OCI-M2 (cell line): ENCODE results near the gene CHCHD4.

Experiments used
- DNase-seq: peaks from one replicate; lab custom pipeline; 2025; ENCODE audit not compliant: unreplicated experiment; lab: John Stamatoyannopoulos, UW

CHCHD4 gene

DNA sequence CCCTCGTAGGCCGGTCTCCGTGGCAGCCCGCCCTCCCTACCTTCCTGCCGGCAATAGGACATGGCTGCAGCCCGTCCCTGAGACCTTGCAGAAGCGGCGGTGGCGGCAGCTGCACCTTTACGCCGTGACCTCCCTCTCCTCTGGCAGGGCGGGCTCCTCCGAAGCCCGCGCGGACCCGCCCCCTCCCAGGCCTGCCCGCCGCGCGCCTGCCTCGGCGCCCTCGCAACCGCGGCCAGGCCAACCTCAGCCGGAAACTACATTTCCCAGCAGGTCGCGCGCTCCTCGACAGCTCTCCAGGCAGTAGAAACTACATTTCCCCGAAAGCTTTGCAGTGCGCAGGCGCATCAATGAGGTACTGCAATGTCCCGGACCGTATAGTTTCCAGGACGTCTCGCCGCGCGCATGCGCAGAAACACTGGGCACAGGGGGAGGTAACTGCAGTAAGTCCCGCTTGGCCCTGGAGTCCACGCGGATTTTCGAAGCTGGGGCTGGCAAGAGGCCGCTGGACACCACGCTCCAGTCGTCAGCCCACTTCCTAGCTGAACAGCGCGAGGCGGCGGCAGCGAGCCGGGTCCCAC lies at the start of gene CHCHD4, which contains the start of gene TMEM43:
Gene CHCHD4 (minus strand): TSS at position 256 of the 578 bp plus-strand sequence. CDS start 194 bp downstream, at position 62.
Gene TMEM43 (plus strand): TSS at position 438 of the 578 bp plus-strand sequence. CDS start 142 bp downstream, outside the sequence.
- peak; percentile 42 for DNase-seq

DNA sequence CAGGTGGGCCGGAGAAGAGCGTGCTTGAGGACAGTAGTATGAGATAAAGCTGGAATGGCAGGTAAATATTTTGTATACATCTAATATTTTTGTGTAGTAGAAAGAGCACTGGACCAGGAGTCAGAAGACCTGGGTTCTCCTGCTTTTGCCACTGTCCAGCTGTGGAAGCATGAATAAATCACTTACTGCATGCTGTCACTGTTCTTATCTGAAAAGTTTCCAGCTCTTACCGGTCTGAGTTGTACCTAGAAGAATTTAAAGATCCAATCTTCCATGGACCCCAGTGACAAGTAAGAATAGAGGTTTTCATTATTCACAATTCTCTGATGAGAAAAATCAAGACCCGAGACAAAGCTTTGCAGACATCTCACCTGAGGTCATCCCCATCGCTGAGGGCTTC lies 47.8 kb upstream of the CHCHD4 start:
- DNase-seq = no peak

DNA sequence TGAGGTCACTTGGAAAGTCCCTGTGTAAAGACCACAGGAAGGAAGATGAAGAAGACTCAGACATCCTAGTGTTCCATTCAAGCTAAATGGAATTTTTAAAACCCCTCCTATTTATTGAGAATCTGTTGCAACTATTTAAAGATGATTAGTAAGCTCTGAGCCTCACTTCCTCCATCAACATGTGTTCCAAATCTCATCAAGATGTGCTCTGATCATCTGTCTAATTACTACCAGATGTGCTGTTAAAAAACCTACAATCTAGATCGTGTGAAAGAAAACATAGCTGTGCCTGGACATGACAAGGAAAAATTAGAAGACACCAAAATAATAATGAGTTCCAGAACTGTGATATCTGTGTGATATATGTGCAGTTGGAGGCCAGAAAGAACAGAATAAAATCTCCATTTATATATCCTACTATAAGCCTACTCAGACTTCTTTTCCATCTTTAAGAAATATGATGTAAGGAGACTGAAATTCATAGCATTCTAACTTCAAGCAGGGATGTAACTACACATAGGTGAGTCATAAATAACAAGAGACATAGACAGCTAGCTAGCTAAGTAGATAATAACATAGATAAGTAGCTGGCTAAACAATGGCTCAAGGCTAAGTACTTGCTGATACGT lies 46.0 kb upstream of the CHCHD4 start:
- DNase-seq = no peak

DNA sequence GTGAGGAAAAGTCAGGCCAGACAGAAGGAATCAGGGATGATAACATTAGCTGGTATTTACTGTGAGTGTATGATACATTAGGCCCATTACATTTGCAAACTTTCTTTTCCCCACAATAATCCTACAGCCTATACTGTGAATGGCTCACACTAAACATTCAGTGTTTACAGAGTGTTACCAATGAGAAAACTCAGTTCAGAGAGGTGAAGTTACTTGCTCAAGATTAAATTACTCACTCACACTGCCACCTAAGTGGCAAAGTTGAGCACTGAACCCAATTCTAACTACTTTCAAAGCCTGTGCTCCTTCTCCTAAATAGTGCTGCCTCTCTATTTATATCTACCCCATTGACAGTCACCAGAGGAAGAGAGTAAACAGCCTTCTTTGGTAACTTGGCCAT lies 45.2 kb upstream of the CHCHD4 start:
- DNase-seq = no peak

DNA sequence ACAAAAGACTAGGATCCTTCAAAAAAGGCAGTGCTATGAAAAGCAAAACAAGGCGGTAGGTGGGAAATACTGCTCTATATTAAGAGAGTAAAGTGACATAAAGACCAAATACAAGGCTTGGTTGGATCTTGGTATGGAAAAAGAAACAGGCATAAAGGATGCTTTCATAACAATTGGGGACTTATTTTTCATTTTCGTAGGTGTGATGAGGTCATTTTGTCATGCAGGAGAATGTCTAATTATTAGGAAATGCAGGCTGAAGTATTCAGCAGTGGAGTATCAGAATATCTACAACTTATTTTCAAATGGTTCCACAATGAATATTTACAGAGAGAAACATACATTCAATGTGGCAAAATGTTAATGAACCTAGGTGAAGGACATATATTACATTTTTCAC lies 44.8 kb upstream of the CHCHD4 start:
- no peak for DNase-seq

DNA sequence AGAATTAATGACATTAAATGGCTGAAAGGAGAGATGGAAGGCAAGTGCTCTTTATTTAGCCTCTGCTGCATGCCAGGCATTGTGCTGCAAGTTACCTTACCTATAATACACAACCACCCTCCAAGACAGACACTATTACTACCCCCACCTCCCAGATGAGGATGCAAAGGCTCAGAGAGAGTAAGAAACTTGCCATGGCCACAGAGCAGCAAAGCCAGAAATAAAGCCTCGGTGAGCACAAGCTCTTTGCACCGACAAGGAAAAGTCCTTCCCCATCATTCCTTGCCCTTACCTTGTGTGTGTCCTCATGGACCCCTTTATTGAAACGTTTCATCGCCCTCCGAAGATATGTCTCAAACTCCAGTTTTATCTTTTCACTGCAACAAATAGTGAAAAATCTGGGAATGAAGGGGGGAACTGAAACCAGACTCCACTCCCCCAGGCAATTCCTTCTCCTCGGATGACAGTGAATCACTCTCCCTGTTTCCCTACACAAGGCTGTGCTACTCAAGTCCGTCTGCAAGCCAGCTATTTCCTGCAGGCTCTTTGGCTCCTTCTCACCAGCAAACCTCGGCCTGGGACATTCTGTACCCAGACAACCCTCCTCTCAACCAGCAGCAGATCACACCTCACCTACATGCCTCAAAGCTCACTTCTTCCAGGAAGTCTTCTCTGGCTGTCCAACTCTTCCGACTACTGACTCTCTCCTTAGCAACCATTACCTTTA lies 42.4 kb upstream of the CHCHD4 start:
- no peak for DNase-seq

DNA sequence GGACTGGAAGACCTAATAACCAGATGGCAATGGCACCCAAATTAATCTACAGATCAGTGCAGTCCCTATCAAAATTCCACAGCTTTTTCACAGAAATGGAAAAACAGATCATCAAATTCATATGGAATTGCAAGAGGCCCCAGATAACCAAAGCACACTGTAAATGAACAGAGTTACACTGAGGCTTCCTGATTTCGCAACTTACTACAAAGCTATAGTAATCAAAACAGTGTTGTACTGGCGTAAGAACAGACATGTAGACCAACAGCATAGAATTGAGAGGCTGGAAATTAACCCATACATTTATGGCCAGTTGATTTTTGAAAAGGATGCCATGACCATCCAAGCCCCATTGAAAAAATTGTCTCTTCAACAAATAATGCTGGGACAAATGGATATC lies 37.5 kb upstream of the CHCHD4 start:
- no peak for DNase-seq

DNA sequence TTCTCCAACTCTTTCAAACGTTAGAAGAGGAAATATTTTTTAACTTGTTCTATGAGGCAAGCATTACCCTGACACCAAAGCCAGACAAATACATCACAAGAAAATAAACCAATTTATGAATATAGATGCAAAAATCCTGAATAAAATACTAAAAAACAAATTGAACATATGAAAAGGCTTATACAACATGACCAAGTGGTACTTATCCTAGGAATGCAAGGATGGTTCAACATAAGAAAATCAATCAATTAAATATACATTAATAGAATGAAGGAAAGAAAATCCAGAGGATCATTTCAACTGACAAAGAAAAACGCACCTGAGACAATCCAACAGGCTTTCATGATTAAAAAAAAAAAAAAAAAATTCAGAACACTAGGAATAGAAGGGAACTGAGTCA lies 36.6 kb upstream of the CHCHD4 start:
- DNase-seq = no peak

DNA sequence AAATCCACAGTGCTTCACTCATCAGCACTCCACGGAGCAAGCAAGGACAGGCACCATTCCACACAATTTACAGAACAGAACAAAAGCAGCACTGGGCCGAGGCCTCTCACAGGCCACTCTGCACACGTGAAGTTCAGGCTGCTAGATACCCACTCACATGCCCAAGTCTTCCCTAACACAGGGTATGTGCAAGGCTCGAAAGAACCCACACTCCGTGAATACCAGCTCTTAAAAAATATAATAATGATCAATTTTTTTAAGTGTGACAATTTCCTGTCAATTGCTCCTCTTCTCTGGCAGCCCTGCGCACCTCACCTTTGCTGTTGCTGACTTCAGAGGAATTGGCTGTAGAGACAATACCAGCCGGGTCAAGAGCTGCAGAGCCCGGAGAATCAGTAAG lies 34.8 kb upstream of the CHCHD4 start:
- no peak for DNase-seq

DNA sequence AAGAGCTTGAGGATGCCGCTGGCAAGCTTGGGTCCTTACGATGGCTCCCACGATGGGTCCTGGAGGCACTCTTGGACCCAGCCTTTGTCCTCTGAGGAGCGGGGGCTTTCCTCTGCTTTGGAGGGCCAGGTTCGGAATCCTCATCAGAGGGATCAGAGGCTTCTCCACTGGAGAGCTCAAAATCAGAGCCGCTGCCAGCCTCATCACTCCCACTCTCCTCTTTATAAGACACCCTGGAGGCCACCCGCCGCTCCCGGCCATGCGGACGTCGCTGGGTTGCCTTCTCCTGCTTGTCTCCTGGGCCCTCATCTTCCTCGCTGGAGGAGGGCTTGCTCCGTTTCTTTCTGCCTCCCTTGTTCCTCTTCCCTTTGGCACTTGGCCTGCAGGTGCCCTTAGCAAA lies 33.7 kb upstream of the CHCHD4 start:
- no peak for DNase-seq

DNA sequence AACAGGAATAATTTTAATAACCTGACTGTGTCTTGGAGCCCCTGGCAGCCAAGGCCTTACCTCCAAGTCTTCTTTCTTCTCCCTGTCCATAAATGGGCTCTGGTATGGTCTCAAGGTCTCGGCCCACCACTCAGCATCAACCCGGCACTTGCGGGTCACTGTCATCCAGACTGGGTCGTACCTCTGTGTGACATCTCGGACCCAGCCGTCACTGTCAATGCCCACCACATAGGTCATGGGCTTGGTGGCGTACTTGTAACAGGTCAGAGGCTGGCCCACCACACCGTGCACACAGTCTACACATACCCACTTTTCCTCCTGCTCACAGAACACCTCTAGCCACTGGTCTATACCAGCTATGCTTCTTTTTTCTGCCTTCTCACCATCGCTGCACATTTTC lies 33.3 kb upstream of the CHCHD4 start:
- DNase-seq = no peak

DNA sequence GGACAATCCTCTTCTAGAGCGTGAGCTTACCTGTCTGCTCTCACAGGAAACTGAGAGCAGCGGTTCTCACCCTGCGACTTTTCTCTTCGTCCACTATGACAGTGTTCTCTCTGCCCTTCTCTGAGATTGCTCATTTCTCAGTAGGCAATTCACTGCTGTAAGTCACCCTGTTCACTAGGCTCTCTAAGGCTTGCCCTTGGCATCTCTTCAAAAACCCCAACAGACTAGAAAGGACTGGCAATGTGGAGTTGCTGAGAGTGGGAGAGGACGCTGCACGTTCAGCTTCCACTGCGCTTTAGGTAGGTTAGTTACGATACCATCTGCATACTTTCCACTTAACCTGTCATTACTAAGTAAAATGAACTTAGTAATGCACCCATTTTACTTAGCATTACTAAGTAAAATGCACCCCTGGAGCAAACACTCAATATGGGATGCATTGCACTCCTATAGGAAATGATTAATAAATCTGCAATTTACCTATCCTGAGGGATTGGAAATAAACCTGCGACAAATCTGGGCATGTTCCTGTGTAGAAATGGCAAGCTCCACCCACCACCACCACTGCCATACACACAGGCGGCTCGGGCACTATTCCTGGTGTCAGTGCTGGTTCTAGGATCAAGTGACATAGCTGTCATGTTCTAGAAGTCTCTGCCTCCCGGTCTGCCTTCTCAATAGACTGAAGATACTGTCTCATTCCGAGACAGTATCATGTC lies 32.3 kb upstream of the CHCHD4 start:
- no peak for DNase-seq

DNA sequence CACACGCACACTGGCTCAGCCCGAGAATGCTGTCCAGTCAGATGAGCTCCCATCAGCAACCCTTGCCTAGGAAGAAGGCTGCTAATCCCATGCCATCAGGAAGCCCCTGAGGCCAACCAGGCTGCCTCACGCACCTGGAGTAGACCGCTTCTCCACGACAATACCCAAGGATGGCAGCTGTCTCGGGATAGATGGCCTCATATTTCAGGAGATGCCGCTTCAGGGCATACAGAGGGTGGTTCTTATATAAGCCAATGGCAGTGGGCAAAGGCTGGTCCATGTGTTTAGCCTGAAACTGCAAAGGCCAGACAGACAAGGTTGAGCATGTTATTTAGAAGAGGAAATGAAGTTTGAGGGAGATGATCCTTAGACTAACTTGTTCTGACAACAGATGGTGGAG lies 31.5 kb upstream of the CHCHD4 start:
- DNase-seq = no peak

DNA sequence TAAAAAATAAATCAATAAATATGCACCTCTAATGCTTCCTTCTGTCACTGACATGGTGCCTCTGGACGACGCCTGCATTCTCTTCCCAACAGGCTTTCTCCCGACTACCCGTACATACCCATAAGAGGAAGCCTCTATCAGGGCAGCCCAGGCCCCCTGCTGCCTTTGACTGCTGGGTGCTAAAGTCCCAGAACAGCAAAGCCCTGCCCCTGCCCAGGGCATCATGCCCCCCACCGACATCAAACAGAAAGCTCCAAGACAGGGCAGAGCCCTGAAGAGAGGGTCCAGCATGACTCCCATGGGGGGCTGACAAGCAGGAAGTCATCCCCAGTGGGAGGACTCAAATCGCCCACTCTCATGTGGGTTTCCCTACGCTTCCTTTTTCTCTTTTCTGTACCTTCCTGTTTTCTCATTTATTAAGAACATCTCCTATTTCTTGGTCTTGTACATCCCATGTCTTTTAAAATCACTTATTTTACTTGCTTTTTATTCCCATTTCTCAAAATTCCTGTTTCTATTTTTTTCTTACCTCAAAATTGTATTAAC lies 30.3 kb upstream of the CHCHD4 start:
- no peak for DNase-seq

DNA sequence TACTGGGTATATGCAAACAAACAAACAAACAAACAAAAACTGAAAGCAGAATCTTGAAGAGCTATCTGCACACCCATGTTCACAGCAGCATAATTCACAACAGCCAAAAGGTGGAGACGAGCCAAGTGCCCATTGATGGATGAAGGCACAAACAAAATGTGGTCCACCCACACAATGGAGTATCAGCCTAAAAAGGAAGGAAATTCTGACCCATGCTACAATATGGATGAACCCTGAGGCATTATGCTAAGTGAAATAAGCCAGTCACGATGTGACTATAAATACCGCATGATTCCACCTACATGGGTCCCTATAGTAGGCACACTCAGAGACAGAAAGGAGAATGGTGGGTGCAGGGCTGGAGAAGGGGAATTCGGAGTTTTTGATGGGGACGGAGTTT lies 29.6 kb upstream of the CHCHD4 start:
- DNase-seq = no peak

DNA sequence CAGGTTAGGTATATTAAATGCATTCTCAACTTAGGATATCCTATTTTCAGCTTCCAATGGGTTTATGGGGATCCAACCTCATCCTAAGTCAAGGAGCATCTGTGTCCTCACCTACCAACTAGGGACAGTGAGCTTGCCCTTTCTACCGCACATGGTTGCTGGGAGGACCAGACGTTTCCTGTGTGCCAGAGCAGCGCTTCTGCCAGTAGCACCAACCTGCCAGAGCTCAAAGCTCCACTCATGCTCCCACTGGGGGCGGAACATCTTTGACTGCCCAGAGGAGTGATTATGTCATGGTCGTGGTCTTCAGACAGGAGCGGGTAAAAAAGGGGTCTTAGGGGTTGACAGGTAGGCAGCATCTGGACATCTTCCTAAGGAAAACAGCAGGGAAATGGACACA lies 29.0 kb upstream of the CHCHD4 start:
- DNase-seq = no peak

DNA sequence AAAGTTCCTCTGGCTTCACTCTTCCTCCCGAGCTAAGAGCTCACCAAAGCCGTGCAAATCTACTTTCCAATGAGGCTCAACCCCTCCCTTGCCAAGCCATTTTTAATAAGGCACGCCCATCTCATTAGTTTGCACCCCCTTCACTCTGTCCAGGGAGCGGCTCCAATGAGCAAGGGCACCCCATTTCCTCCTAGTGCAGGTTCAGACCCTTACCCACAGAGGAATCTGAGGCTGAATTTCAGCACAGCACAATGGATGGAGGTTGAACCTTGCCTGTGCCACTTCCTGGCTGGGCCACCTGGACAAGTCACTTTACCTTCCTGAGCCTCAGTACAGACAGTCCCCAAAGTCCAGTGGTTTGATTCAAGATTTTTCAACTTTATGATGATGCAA lies 28.3 kb upstream of the CHCHD4 start:
- DNase-seq = no peak

DNA sequence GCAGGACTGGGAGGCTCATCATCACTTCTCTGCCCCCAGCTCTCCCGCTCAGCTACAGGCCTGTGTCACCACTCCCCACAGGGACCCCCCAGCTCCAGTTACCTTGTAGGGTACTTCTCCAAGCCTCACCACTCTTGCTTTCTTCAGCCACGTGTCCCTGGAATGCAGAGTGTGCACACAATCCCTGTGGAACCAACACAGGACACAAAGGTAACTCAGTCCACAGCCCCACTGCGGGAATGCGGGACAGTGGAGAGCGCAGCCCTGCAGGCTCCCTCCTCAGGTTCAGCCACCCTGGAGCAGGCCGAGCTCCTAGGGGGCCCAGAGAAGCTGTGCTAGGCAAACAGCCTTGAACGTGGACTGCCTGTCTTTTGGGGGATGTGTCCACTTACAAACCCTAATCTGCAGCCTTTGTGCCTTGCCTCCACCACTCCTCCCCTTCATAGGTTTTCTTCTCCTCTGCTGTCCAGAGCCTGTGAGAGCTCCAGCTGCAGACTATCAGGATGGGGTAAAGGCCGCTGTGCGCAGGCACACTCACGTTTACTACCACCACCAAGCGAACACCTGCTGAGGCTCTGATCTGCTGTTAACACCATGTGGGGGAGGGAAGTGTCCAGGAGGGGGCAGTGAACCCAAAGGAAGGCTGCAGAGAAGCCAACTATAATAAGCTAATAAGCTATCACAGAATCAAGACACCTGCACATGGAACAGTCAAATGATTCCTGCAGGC lies 27.7 kb upstream of the CHCHD4 start:
- no peak for DNase-seq

DNA sequence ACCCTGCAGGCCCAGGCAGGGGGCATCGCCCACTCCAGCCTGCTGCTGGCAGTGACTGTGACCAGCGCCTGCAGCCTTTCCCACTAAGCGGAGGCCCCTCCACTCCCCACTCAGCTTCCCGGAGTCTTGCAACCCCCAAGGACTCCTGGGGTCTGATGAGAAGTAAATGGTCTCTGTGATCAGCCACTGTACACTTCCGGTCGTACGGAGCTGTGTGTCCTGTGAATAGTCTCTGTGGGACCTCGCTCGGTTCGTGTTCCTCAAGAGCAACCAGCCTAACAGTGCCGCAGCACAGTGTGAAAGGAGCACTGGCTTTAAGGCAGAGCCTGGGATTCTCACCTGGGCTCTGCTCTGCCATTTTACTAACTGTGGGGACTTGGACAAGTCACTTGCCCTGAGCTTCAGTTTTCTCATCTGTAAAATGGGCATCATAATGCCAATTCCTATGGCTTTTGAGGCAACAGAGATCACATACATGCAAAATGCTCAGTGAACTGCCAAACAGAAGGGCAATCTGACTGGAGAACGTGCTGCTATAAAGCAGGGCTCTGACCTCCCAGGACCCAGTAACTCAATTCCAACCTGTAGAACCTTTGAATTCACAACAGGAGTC lies 26.9 kb upstream of the CHCHD4 start:
- no peak for DNase-seq

DNA sequence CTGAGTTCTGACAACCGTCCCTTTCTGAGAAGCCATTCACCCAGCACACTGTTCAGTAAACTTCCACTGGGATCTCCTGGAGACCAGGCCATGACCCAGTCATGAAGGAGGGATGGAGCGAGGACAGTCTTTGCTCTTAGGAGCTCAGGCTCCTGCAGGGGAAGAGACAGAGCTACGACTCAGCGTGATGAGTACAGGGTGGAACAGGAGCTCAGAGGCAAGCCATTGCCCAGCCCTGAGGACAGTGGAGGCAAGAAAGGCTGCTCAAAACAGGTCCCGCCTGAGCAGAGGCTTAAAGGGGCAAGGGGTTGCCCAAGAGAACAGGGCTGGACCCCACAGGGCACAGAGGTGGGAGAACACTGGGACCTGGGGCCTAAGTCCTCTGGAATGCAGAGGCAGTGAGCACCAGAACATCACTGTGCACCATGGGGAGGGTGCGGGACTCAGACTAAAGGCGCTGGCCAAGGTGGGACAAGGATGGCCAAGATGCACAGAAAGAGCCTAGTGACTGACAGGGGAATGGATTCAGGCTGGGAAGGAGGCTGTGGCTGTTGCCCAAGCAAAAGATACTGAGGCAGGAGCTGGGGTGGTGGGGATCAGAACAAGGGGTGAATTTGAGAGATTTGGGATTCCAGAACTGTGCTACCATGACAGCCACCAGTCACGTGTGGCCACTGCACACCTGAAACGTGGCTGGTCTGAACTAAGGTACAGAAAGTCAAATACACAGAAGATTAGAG lies 26.0 kb upstream of the CHCHD4 start:
- no peak for DNase-seq
